HG03460 (cell line): ENCODE results near the gene SLFN11.
A peak's percentile ranks its signal among the peaks of the same experiment; 100 is the strongest.
"Not testable (repeated sequence)": the region's sequence is repeated elsewhere in the genome, so short reads cannot be mapped to it uniquely, and the experiment has no call there.

Experiments
- ATAC-seq: cut with Tn5 transposase; IDR thresholded peaks from one replicate; pipeline ENCODE4 v1.9.1; 2021; ENCODE audit not compliant: unreplicated experiment

SLFN11 gene

GRCh38 chr17:35373534-35373983 lies at the start of gene SLFN11:
SLFN11 (minus strand) TSS chr17:35373621; CDS start chr17:35363807, 9,814 bp downstream.
- no peak for ATAC-seq

GRCh38 chr17:35421069-35421468 lies 47.6 kb upstream of the SLFN11 start:
- not testable (repeated sequence) for ATAC-seq

- no peak for ATAC-seq
These were observed 43.2 kb upstream of the SLFN11 start for GRCh38 chr17:35416659-35417058.

GRCh38 chr17:35414707-35415106 lies 41.3 kb upstream of the SLFN11 start:
- ATAC-seq, result not testable (repeated sequence)

- ATAC-seq, result no peak
These were observed 40.8 kb upstream of the SLFN11 start for GRCh38 chr17:35414247-35414646.

GRCh38 chr17:35407531-35407930 lies 34.1 kb upstream of the SLFN11 start:
- no peak for ATAC-seq

GRCh38 chr17:35406568-35406967 lies 33.1 kb upstream of the SLFN11 start:
- no peak for ATAC-seq

- ATAC-seq, result no peak
These were observed 30.9 kb upstream of the SLFN11 start for GRCh38 chr17:35404360-35404759.

- ATAC-seq, result not testable (repeated sequence)
These were observed 20.4 kb upstream of the SLFN11 start for GRCh38 chr17:35393783-35394182.

- no peak for ATAC-seq
These were observed 17.2 kb upstream of the SLFN11 start for GRCh38 chr17:35390663-35391062.

- no peak for ATAC-seq
These were observed 16.7 kb upstream of the SLFN11 start for GRCh38 chr17:35390156-35390555.

GRCh38 chr17:35387496-35387895 lies 14.1 kb upstream of the SLFN11 start:
- ATAC-seq, result no peak

GRCh38 chr17:35377706-35378105 lies 4.3 kb upstream of the SLFN11 start:
- ATAC-seq, result no peak

- ATAC-seq, result no peak
These were observed 3.6 kb upstream of the SLFN11 start for GRCh38 chr17:35377068-35377467.

GRCh38 chr17:35376245-35376644 lies 2.8 kb upstream of the SLFN11 start:
- ATAC-seq, result no peak

GRCh38 chr17:35374766-35375344 lies 1.4 kb upstream of the SLFN11 start:
- ATAC-seq, result no peak

- ATAC-seq, result no peak
These were observed 754 bp upstream of the SLFN11 start for GRCh38 chr17:35373984-35374765.

- ATAC-seq, result no peak
These were observed 431 bp downstream of the SLFN11 start for GRCh38 chr17:35372846-35373533.

GRCh38 chr17:35371934-35372333 lies 1.5 kb downstream of the SLFN11 start:
- ATAC-seq, result no peak

GRCh38 chr17:35368081-35368830 lies 5.2 kb downstream of the SLFN11 start:
- peak; percentile 92 for ATAC-seq

GRCh38 chr17:35361027-35361426 lies 12.4 kb downstream of the SLFN11 start:
- no peak for ATAC-seq
